PFSK-1 (cell line): ENCODE data around the gene SLCO1C1.

ENCODE experiments used
- POLR2AphosphoS5 ChIP-seq: IDR thresholded peaks from 2 replicates; pipeline ENCODE4 v1.6.1; 2012; ENCODE audit warnings: low read depth, mild to moderate bottlenecking, control low read depth, low read length, moderate library complexity
- REST ChIP-seq, 2 experiments: IDR thresholded peaks; 2 replicates each; pipeline versions ENCODE4 v1.6.1 to v1.8.0; 2011 to 2012; ENCODE audit warnings: low read depth in 2 of 2, low read length in 2 of 2, control low read depth in 1 of 2, inconsistent platforms in 1 of 2, mild to moderate bottlenecking in 1 of 2, moderate library complexity in 1 of 2; ENCODE audit not compliant: insufficient read depth in 1 of 2
- TAF1 ChIP-seq: IDR thresholded peaks from 2 replicates; pipeline ENCODE4 v1.6.1; 2012; ENCODE audit warnings: low read length, control low read depth, borderline replicate concordance; ENCODE audit not compliant: insufficient read depth

- TF ChIP-seq POLR2AphosphoS5, result no peak
- TF ChIP-seq TAF1, result no peak
- no peak for TF ChIP-seq REST (IDR thresholded peaks at IDR 0.05; ENCODE audit: insufficient read depth in 1 of 2, low read depth in 2 of 2, low read length in 2 of 2)
Measured at GRCh38 chr12:20681334-20681733, 13.8 kb upstream of the SLCO1C1 start.
